ENCODE data around the gene COL26A1. TPM values are rescaled to one million over a fixed set of nuclear protein-coding genes. Genes with fewer than 3 reads are reported as not detected.

COL26A1 gene
- total and polyA plus RNA-seq, 8 donors, result 0.37 to 3.5 (median 0.86) TPM

- no peaks in the 10 kb centered on the region for H3K9me3 ChIP-seq
- no peaks in the 10 kb centered on the region for H3K27me3 ChIP-seq
- peak in 3 of 4 donors; percentile 3 to 7 (median 5) for ATAC-seq
- no peak for DNase-seq
- 72 to 76% methylated on average over 16 of the region's 16 CpGs for WGBS, 2 donors
- FAIRE-seq, result no peak
- H3K36me3 ChIP-seq, result no peaks in the 10 kb centered on the region
- intact Hi-C loops (cut with DNase I), result no loop called here
- peak overlapping the region; percentile 36 to 79 (median 67) for H3K27ac ChIP-seq
- H3K4me3 ChIP-seq, result no peak overlapping the region
- H3K4me1 ChIP-seq, result no peaks in the 10 kb centered on the region
- TF ChIP-seq CTCF (IDR thresholded peaks at IDR 0.05), result no peak
Observed at GRCh38 chr7:101598986-101599771, 236.5 kb downstream of the COL26A1 start.

GRCh38 chr7:101599787-101600186 is 237.1 kb downstream of the COL26A1 start:
- no peaks in the 10 kb centered on the region for H3K27me3 ChIP-seq
- DNase-seq, result peak in 1 of 6 donors; percentile 35
- FAIRE-seq, result no peak
- no peaks in the 10 kb centered on the region for H3K36me3 ChIP-seq
- no peaks in the 10 kb centered on the region for H3K4me1 ChIP-seq
- intact Hi-C loops (cut with DNase I), result loop anchor here in 1 of 3 donors (5.0 kb wide), 1 partner anchor 673 kb away; no protein-coding TSS in a partner anchor
- no peak for ATAC-seq
- no peak overlapping the region for H3K27ac ChIP-seq
- no peak for TF ChIP-seq CTCF (IDR thresholded peaks at IDR 0.05)
- no peak overlapping the region for H3K4me3 ChIP-seq
- no peaks in the 10 kb centered on the region for H3K9me3 ChIP-seq
- 66 to 77% methylated on average over 3 of the region's 3 CpGs for WGBS, 2 donors

GRCh38 chr7:101602082-101602481 is 239.4 kb downstream of the COL26A1 start:
- no peaks in the 10 kb centered on the region for H3K9me3 ChIP-seq

GRCh38 chr7:101602484-101603241 is 240.0 kb downstream of the COL26A1 start:
- intact Hi-C loops (cut with DNase I), result loop anchor here in 1 of 3 donors (5.0 kb wide), 1 partner anchor 670 kb away; no protein-coding TSS in a partner anchor
- peak; percentile 74 to 96 (median 88) for TF ChIP-seq CTCF (IDR thresholded peaks at IDR 0.05)
- peak; percentile 65 to 89 (median 86) for ATAC-seq
- Histone ChIP-seq H3K36me3 (no peaks in the 10 kb centered on the region), H3K27ac (no peak overlapping the region), H3K4me1 (no peaks in the 10 kb centered on the region), H3K4me3 (no peak overlapping the region), H3K27me3 (no peaks in the 10 kb centered on the region), H3K9me3 (no peaks in the 10 kb centered on the region)
- FAIRE-seq, result no peak
- DNase-seq, result peak; percentile 50 to 92 (median 76)
- 33 to 34% methylated on average over 25 of the region's 25 CpGs for WGBS, 2 donors

More at GRCh38 chr7:101602082-101602481, 239.4 kb downstream of the COL26A1 start:
- WGBS, 2 donors, result 47 to 53% methylated on average over 12 of the region's 12 CpGs
- H3K27ac ChIP-seq, result no peak overlapping the region
- no peaks in the 10 kb centered on the region for H3K27me3 ChIP-seq
- no peaks in the 10 kb centered on the region for H3K36me3 ChIP-seq
- FAIRE-seq, result no peak
- no peak for TF ChIP-seq CTCF (IDR thresholded peaks at IDR 0.05)
- no peaks in the 10 kb centered on the region for H3K4me1 ChIP-seq
- no peak overlapping the region for H3K4me3 ChIP-seq
- no peak for DNase-seq
- no peak for ATAC-seq
- intact Hi-C loops (cut with DNase I), result loop anchor here in 1 of 3 donors (5.0 kb wide), 1 partner anchor 670 kb away; no protein-coding TSS in a partner anchor

Measured in pancreas (tissue), 10 donors.